AML-193 (cell line): Measurements from ENCODE around the gene TENM4.
"Not testable (repeated sequence)": the region's sequence is repeated elsewhere in the genome, so short reads cannot be mapped to it uniquely, and the experiment has no call there.

ENCODE experiments used
- DNase-seq, 2 experiments: peaks; one replicate each; lab custom pipeline; 2025; lab: John Stamatoyannopoulos, UW

Gene TENM4

DNA sequence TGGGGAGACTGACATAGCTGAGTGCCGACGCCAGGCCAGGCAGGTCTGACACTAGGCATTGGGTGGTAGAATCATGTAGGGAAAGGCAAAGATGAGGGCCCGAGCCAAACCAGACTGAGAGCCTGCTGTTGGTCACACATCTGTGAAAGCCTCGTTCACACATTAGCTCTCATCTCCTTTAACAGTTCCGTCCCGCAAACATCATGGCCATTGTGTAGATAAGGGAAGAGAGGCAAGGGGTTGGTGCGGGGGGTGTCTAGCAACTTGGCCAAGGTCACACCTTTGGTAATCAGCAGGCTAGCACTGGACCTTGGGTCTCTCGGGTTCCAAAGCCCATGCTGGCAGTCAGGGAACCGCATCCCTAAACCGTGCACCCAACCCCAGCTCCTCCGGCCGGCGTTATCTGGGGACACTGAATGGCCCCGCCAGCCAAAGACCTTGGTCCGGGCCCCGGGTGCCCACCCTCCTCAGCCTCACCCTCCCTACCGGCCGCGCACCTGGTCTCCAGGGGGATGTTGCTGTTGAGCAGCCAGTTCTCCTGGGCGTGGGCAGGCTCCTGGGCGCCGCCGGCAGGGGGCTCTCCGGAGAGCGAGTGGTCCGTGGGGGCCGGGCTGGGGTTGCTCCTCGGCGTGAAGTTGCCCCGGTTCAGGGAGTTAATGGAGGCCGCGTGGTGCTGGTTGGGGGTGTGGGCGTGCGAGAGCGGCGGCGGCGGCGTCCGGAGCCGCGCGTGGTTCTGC, 537.9 kb downstream of the TENM4 start:
- no peak for DNase-seq

DNA sequence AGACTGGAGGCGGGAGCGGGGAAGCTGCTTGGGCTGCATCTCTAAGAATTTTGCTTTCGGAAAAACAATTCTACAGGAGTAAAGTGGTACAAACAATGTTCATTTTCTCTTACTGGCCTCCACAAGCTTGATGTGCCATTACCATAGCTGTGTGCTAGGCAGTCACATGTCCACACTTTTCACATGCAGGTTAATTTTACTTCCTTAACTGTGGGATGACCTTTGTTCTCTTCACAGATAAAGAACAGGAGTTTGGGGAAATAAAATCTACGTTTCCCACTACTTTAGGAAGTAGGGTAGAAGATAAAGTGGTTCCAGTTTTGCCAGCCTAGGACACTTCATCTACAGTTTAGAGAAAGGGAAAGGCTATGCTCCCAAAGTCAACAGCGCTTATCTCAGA, 539.0 kb downstream of the TENM4 start:
- DNase-seq: no peak

DNA sequence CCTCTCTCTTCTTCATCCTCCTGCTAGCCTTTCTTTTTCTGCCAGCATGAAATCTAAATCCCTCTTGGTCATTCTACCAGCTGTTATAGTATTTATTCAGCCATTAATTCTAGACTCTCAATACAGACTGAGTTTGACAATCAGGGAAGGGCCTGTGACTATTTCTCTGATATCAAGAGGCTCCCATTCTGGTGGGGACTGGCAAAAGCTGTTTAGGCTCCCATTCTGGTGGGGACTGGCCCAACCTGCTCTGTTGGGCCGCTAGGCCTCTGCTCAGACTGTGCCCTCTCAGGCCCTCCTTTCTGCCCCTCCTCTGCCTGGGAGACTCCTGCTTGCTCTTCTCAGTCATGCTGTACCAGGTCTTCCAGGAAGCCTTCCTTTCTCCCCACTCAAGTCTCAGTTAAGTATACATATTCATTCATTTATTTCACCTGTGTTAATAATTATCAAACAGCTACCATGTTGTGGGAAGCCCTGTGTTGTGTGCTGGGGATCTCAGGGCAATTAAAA, 542.5 kb downstream of the TENM4 start:
- DNase-seq: no peak

DNA sequence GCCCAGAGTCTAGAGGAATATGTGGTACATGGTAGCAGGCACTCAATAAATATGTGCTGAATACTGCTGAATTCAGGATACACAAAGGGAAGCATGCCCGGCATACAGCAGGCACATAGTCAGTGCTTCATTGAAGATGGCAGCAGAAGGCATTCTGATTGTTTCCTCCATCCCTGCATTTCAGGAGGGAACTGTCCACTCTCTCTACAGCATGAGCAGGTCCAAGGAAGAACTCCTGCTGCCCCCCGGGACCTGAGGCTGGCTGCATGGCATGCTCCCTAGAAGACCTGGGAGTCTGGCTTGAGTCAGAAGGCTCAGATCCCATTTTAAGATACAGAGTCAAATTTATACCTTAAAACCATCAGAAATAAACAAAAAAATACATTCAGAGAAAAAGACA, 546.8 kb downstream of the TENM4 start:
- DNase-seq: no peak

DNA sequence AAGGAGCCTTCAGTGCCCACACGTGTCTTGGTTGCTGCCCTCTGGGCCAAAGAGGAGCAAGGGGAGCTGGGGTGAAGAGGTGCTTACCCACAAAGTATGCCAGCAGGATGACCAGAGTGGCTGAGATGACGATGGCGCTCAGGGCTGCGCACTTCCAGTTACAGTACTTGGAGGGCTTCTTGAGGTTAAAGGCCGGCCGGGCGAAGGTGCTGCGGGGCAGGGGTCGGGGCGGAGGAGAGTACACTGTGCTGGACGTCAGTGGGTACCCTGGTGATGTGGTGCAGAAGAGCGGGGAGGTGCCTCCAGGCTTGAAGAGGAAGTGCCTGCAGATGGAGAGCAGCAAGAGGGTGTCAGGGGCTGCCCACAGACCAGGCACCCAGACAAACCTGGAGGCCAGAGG, 551.1 kb downstream of the TENM4 start:
- no peak for DNase-seq

DNA sequence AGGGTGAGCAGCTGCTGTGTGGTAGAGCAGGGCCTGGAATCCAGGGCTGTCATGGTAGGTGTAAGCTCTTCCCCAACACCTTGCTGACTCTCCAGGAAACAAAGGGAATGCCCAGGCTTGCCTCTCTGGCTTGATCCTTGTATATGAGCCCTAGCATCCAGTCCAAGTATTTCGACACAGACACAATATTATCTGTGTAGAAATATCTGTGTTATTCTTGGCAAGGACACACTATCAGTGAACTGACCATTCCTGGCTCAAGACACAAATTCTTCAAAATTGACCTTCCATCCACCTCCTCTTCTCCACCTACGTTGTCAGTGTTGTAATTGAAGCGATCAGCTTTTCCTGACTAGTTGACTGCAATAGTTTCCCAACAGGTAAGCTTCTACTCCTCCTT, 554.2 kb downstream of the TENM4 start:
- no peak for DNase-seq

DNA sequence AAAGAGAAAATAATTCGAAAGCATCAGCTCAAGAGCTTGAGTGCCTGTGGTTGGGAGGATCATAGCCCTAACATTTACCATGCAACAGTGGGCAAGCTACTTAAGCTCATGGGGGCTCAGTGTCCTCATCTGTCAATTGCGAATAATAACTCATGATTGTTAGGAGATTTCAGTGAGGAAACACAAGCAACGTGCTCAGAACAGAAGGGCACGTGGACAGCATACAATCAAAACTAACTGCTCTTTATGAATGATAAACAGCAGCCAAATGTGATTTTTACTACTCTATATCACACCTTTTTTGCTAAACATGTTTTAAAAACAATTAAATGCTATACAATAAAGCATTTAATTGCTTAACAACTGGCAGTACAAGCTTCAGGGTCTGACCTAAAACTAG, 556.1 kb downstream of the TENM4 start:
- DNase-seq: no peak

DNA sequence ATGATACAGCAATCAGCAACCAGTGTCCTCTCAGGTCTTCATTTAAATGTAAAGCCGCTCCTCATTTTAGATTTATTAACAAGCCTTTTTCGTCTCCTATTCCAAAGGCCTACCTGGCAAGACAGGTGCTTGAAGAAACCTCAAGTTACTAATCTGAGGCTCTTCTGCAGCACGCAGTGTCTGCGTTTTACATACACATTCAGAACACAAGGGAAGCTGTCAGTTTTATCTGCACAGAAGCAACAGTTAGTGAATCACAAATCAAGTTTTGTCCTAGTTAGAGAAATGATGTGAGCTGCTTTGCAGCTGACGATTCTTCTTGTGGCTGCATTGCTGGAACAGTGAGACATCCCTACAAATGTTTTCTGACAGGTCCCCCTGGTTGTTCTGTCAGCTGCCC, 557.3 kb downstream of the TENM4 start:
- DNase-seq: no peak

DNA sequence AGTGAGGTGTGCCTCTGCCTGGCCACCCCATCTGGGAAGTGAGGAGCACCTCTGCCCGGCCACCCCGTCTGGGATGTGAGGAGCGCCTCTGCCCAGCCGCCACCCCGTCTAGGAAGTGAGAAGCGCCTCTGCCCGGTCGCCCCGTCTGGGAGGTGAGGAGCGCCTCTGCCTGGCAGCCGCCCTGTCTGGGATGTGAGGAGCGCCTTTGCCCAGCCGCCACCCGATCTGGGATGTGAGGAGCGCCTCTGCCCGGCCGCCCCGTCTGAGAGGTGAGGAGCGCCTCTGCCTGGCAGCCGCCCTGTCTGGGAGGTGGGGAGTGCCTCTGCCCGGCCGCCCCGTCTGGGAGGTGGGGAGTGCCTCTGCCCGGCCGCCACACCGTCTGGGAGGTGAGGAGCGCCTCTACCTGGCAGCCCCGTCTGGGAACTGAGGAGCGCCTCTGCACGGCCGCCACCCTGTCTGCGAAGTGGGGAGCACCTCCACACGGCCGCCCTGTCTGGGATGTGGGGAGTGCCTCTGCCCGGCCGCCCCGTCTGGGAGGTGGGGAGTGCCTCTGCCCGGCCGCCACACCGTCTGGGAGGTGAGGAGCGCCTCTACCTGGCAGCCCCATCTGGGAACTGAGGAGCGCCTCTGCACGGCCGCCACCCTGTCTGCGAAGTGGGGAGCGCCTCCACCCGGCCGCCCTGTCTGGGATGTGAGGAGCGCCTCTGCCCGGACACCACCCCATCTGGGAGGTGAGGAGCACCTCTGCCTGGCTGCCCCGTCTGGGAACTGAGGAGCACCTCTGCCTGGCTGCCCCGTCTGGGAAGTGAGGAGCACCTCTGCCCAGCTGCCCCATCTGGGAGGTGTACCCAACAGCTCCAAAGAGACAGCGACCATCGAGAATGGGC, 561.5 kb downstream of the TENM4 start:
- not testable (repeated sequence) for DNase-seq

DNA sequence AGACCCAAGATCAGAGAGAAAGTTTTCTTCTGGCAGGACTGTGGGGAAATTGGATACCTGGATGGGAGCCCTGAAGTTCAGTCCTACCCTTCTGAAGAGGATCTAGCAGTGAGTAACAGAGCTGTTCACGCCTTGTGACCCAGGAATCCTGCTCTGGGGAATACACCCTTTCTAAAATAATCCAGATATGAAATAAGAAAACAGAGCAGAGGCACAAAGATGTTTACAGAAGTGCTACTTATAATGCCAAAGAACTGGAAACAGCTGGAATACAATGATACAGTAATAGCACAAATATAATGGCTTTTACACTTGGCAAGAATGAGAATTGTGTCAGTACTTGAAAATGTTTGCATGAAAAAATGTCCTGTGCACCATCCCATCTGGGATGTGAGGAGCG, 562.2 kb downstream of the TENM4 start:
- no peak for DNase-seq

DNA sequence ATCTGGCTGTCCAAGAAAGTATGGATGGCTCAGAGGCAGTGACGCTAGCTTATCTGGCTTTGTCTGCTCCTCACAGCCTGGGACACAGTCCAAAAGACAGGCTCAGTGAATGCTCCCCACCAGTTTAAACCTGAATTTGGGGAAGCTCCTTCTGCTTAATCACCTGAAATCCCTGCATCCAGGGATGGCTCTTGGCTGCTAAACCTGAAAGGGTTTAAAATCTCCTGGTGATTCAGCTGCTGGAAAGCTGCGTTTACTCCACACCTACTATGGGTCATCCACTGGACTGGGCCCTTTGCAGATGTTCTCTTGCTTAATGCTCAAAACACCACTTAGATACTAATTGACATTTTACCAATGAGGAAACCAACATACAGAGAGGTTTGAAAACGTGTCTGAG, 564.2 kb downstream of the TENM4 start:
- DNase-seq: no peak

DNA sequence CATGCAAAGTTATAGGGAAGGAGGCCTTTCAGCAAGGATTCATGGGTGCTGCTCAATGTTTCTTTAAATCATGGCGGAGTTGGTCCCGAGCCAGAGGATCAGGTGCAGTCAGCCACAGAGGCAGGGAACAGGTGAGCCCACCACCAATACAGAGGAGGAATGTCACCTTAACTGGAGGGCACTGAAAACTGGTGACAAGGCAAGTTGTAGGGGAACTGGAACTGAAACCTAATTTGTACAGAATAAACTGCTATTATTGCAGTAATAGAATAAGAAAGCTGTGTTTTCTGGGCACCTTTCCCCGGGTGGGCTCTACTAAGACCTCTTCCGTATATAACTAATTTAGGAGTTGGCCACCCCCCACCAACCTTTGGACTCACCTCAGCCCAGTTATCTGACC, 570.2 kb downstream of the TENM4 start:
- DNase-seq: no peak

DNA sequence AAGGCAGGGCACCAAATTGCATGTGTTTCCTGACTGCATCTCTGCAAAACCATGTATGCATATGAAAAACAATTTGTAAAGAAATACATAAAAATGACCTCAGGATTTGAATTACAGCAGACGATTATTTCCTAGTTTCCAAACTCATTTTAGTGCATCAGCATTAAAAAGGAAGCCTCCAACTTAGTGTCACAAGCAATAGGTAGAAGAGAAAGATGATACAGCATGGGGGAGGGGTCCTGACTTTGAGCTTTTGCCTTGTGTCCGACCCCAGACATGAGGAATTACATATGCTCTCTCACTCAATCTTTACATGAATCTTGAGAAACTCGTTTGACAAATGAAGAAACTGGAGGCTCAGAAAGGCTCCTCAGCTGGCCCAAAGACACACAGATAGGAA, 571.5 kb downstream of the TENM4 start:
- no peak for DNase-seq

DNA sequence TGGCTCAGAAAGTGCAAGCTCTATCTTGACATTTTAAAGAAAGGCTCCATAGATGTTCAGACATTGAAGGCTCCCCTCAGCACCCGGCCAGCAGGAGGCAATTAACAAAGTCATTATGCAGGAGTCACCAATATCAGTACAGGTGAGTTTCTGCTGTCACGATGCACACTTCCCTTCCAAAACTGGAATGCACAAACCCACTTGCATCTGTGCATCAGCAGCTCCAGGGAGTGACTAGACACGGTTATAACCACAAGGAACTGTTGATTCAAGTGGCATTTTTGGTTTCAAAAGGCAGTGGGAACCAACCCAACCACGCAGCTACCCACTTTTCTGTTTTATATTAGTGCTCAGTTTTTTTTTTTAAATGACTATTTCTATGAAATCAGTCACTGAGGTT, 572.3 kb downstream of the TENM4 start:
- no peak for DNase-seq

DNA sequence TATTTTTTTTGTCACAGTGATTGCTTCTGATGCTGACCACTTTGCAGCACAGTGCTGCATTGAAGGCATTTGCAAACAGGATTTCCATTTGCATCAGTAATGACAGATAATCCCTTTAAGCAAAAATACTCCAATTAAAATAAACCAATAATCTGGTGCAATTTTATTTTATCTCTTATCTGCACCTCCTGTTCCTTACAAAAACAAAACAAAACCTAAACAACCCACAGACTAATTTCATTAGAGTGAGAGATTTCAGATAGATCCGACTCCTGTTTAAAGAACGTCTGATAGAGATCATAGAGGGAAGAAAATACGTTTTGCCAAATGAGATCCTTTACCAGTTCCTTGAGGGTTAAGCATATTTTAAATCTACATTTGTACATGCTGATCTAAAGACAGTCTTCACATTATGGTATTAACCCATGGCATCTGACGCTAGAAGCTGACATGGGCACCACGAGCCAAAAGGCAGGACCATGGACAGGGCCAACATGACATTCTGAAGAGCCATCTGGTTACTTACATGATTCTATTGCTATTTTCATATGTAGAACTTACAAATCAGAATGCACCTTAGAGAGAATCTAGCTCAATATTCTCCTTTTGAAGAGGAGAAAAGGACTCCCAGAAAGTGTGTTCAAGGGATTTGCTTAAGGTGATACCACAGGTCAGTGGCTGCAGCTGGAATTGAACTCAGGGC, 580.0 kb downstream of the TENM4 start:
- no peak for DNase-seq

DNA sequence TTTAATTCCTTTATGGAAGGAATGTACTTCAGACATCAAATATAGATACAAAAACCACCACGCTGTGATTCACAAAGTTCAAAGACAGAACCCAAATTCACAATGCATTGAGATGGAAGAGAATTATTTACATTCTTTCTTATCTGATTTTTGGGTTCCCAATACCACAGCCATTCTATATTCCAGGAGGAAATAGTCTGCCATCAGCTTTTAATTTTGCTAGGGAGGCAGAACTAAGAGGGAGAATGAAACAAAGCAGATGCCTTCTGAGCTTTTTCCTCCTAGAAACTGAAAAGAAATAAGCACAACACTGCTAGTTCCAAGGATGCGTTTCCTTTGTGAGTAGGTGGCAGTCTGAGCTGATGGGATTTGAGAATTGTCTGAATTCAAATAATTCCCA, 583.1 kb downstream of the TENM4 start:
- no peak for DNase-seq

DNA sequence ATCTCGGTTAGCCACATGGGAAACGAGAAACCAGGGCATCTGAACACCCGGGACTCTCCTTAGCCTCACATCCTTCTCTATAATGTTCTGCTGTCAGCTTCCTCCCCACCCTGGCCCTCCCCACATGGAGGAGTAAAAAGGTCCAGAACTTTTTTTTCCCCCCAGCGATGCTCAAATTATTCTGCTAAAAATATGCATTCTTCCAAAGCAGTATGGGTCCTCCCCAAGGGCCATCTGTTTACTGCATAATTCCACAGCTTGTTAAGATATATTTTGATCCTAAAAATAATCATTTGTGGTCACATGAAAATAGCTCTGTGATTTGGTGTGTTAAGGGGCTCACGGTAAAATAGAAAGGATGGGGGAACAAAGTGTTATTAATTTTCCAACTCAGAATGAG, 584.6 kb downstream of the TENM4 start:
- no peak for DNase-seq

DNA sequence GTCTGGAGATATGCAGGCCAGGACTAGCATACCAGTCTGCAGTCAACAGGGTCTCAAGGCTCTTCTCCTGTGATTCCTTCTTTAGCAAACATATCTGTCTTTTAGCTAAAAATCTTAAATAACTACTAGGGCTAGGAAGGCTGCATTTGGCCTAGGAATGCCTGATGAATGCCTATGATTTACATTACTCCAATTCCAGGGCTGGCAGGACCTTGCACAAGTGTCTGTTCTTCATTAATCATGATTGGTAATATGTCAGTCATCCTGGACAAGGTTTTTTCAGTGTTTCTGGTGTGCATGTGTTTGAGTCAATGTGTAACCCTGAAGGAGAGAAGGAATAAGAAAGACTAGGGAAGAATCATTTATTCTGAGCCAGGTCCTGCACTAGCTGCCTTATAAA, 585.7 kb downstream of the TENM4 start:
- DNase-seq: no peak

DNA sequence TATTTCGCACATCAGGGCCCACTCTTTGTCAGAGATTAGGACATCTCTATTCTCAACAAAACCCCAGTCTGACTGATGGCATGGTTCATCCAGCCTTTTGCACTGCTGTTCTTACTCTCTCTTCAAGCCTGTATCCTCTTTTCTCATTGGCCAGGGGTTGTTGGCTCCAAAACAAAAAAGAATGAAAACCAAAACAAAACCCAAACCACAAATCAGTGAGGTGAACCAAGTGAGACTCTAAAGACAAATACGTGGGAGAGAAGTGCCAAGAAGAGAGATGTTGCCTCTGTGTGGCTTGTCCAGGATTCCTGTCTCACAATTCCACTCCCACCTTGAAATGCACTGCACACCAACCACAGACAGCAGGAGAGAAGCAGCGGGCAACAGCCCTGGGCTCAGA, 587.3 kb downstream of the TENM4 start:
- DNase-seq: no peak

DNA sequence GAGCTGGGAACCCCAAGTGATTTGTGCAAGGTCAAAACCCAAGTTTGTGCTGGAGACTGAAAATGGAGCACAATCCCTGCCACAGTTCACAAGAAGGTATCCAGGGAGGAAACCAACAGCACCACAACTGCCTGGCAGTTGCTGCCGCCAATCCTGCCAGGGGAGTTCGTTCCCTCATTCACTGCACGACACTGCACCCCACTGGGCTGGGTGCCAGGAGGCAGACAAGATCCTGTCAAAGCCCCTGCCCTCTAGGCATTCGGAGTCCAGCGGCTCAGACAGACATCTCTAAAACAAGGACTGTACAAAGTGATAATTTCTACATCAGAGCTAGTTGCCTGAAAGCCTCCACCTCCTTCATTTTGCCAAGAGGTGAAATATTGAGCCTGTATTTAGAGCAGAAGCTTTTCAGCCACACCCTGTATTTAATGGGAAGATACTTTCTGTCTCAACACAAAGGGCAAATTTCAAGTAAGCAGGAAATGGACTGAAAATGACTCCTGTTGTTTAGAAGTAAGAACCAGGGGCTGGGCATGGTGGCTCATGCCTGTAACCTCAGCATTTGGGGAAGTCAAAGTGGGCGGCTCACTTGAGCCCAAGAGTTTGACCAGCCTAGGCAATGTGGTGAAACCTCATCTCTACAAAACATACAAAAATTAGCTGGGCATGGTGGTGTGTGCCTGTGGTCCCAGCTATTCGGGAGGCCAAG, 588.8 kb downstream of the TENM4 start:
- no peak for DNase-seq

DNA sequence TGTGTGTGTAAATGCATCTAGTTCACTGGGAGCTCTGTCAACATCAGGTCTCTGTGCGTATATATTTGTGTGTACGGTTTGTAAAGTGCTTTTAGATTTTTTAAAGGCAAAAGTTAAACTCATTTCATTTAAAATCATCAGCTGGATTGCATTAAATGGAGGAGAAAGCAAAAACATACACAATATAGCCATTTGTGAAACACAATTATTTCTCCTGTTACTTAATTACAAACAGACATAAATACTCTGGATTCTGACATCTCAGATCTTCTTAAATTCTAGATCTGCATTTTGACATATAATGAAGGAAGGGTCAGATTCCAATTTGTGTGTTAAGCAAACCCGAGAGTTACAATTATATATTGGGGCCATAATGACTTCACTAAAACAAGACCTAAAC, 590.8 kb downstream of the TENM4 start:
- DNase-seq: no peak

DNA sequence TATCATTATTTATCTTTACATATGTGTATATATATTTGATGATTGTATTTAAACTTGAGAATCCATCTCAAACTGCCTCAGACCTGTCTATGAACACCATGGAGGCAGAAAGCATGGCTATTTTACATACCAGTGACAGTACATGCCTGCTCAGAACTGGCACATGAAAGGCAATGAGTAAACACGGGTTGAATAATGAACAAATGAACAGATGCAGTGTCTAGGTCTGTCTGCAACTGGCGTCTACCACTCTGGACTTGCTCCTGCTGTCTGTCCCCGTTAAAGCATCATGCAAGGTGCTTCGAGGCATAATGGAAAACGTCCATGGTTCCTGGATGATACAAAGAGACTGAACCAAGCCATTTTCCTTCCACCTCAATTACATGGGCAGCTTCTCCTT, 594.6 kb downstream of the TENM4 start:
- DNase-seq: no peak
